Prostate gland (tissue), 2 donors: ENCODE data around the gene NTSR2.

Experiments used
- POLR2AphosphoS5 ChIP-seq: sonication (generic); formaldehyde crosslinking; IDR thresholded peaks from one replicate; pipeline ENCODE4 v1.6.1; 2017; ENCODE audit warnings: antibody characterized with exemption
- TF ChIP-seq, protein P1 (sequence below), 4 experiments: fragments of 200-600 bp in 2 of 4; fragments of 450-650 bp in 2 of 4; sonication (generic) in 2 of 4; IDR thresholded peaks; 1 replicate in 3 of 4; 2 replicates in 1 of 4; pipeline ENCODE4 v1.5.1; 2016 to 2019; ENCODE audit warnings: antibody characterized with exemption in 4 of 4, mild to moderate bottlenecking in 2 of 4, moderate library complexity in 2 of 4

DNA sequence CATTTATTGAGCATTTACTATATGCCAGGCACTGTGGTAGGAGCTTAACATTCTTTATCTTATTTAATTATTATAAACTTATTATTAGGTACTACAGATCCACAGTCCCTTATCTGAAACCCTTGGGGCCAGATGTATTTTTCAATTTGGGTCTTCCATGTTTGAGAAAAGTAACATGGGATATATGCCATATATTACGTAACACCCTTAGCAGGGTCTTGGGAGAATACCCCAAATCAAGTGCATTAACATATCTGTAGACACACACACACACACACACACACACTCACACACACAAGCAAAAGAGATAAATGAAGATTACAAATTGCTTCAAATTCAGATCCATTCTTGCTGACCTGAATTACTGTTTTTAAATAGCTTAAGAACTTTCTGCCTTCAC is 13.7 kb downstream of the NTSR2 start:
- TF ChIP-seq, protein P1, sequence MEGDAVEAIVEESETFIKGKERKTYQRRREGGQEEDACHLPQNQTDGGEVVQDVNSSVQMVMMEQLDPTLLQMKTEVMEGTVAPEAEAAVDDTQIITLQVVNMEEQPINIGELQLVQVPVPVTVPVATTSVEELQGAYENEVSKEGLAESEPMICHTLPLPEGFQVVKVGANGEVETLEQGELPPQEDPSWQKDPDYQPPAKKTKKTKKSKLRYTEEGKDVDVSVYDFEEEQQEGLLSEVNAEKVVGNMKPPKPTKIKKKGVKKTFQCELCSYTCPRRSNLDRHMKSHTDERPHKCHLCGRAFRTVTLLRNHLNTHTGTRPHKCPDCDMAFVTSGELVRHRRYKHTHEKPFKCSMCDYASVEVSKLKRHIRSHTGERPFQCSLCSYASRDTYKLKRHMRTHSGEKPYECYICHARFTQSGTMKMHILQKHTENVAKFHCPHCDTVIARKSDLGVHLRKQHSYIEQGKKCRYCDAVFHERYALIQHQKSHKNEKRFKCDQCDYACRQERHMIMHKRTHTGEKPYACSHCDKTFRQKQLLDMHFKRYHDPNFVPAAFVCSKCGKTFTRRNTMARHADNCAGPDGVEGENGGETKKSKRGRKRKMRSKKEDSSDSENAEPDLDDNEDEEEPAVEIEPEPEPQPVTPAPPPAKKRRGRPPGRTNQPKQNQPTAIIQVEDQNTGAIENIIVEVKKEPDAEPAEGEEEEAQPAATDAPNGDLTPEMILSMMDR (IDR thresholded peaks at IDR 0.05) = no peak
- TF ChIP-seq POLR2AphosphoS5 = no peak
